Sigmoid colon (tissue), 4 donors: ENCODE results near the gene MYO1H.

ENCODE experiments used
- POLR2A ChIP-seq, 2 donors: fragments of 450-650 bp; IDR thresholded peaks; one replicate each; pipeline ENCODE4 v1.6.1; 2016; ENCODE audit warnings: antibody characterized with exemption in 2 of 2, mild to moderate bottlenecking in 2 of 2, moderate library complexity in 2 of 2
- POLR2AphosphoS5 ChIP-seq, 4 donors: sonication (generic); formaldehyde crosslinking; IDR thresholded peaks; one replicate each; pipeline ENCODE4 v1.6.1; 2017; ENCODE audit warnings: antibody characterized with exemption in 4 of 4
- TF ChIP-seq, protein P1 (sequence below), 4 experiments: fragments of 450-650 bp in 3 of 4; fragments of 200-600 bp in 1 of 4; IDR thresholded peaks; one replicate each; pipeline ENCODE4 v1.5.1; 2016 to 2019; ENCODE audit warnings: antibody characterized with exemption in 4 of 4, mild to moderate bottlenecking in 3 of 4, moderate library complexity in 2 of 4

DNA sequence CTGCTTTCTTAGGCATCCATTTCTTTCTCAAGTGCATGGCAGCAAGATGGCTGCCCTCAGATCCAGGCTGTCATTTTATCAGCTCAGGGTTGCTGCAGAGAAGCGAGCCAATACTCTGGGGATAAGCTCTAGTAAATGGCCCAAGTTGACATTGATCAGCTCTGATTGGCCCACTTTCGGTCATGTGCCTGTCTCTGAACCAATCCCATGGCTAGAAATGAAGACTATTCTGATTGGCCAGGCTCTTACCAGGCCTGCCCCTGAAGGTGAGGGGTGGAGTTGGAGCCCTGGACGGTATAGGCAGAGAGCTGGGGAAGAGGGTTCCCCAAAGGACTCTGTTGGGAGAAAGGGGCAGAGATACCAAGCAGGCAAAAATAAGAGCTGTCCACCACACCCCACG is 41.4 kb downstream of the MYO1H start:
- TF ChIP-seq, protein P1, sequence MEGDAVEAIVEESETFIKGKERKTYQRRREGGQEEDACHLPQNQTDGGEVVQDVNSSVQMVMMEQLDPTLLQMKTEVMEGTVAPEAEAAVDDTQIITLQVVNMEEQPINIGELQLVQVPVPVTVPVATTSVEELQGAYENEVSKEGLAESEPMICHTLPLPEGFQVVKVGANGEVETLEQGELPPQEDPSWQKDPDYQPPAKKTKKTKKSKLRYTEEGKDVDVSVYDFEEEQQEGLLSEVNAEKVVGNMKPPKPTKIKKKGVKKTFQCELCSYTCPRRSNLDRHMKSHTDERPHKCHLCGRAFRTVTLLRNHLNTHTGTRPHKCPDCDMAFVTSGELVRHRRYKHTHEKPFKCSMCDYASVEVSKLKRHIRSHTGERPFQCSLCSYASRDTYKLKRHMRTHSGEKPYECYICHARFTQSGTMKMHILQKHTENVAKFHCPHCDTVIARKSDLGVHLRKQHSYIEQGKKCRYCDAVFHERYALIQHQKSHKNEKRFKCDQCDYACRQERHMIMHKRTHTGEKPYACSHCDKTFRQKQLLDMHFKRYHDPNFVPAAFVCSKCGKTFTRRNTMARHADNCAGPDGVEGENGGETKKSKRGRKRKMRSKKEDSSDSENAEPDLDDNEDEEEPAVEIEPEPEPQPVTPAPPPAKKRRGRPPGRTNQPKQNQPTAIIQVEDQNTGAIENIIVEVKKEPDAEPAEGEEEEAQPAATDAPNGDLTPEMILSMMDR (IDR thresholded peaks at IDR 0.05): no peak
- no peak for TF ChIP-seq POLR2A (IDR thresholded peaks at IDR 0.05)
- no peak for TF ChIP-seq POLR2AphosphoS5 (IDR thresholded peaks at IDR 0.05)
